Epithelial cell of esophagus (primary cell): Measurements from ENCODE around the gene FAM110C.
"Not testable (repeated sequence)": the region's sequence is repeated elsewhere in the genome, so short reads cannot be mapped to it uniquely, and the experiment has no call there.

Experiments used
- DNase-seq: peaks from one replicate; pipeline ENCODE4 v3.0.0; 2010; ENCODE audit warnings: low read depth
- H3K4me3 ChIP-seq: 2 replicates; pipeline ENCODE4 v1.5.1; 2011; ENCODE audit warnings: mild to moderate bottlenecking, low read length, control low read depth
- CTCF ChIP-seq: IDR thresholded peaks from 2 replicates; pipeline ENCODE4 v1.5.1; 2011; ENCODE audit warnings: low read depth, mild to moderate bottlenecking, low read length, control low read depth, inconsistent platforms; ENCODE audit not compliant: insufficient read depth; ENCODE audit errors: missing control alignments

FAM110C gene

GRCh38 chr2:23283-23682 lies 23.0 kb downstream of the FAM110C start:
- DNase-seq = no peak
- no peak for TF ChIP-seq CTCF
- H3K4me3 ChIP-seq = no peak overlapping the region

GRCh38 chr2:22244-22643 lies 24.1 kb downstream of the FAM110C start:
- not testable (repeated sequence) for DNase-seq, H3K4me3 ChIP-seq

- H3K4me3 ChIP-seq, DNase-seq: not testable (repeated sequence)
Observed at GRCh38 chr2:20259-20658, 26.0 kb downstream of the FAM110C start.

GRCh38 chr2:19505-19904 lies 26.8 kb downstream of the FAM110C start:
- no peak for TF ChIP-seq CTCF
- DNase-seq = no peak
- H3K4me3 ChIP-seq = no peak overlapping the region

GRCh38 chr2:18402-19271 lies 27.7 kb downstream of the FAM110C start:
- DNase-seq = peak; percentile 30
- no peak overlapping the region for H3K4me3 ChIP-seq
- TF ChIP-seq CTCF = peak; percentile 83

GRCh38 chr2:15916-16315 lies 30.4 kb downstream of the FAM110C start:
- not testable (repeated sequence) for H3K4me3 ChIP-seq
- peak; percentile 38 for DNase-seq

GRCh38 chr2:11248-11941 lies 34.9 kb downstream of the FAM110C start:
- DNase-seq = peak; percentile 65
- peak; percentile 64 for TF ChIP-seq CTCF
- H3K4me3 ChIP-seq = no peak overlapping the region

- no peak overlapping the region for H3K4me3 ChIP-seq
- no peak for TF ChIP-seq CTCF
- no peak for DNase-seq
Observed at GRCh38 chr2:10222-10875, 36.0 kb downstream of the FAM110C start.
